Activated CD4-positive, alpha-beta T cell treated with anti-CD3 and anti-CD28 coated beads for 36 hours (primary cell): Measurements from ENCODE around the gene IL20RB. TPM values are rescaled to one million over a fixed set of nuclear protein-coding genes. Genes with fewer than 3 reads are reported as not detected.

Source experiments
- ATAC-seq: fragments of 200-7000 bp; cut with Tn5 transposase; one replicate; pipeline ENCODE4 v1.10.0; 2021; ENCODE audit warnings: mild to moderate bottlenecking, moderate library complexity
- CTCF ChIA-PET: fragments of 350-600 bp; sonication (Branson Sonifier 250); formaldehyde crosslinking; loops from one replicate; lab custom pipeline; 2021; ENCODE audit warnings: antibody characterized with exemption; lab: Charles Lee
- POLR2A ChIA-PET: fragments of 350-600 bp; sonication (Branson Sonifier 250); formaldehyde crosslinking; loops from one replicate; lab custom pipeline; 2021; ENCODE audit warnings: antibody characterized with exemption, inconsistent platforms; lab: Charles Lee
- DNase-seq: peaks from one replicate; pipeline ENCODE4 v3.0.0-alpha.2; 2020
- H3K27ac Mint-ChIP-seq: one replicate; pipeline ENCODE4 v1.8.0; 2021; ENCODE audit warnings: mixed read lengths
- H3K27me3 Mint-ChIP-seq: one replicate; pipeline ENCODE4 v1.8.0; 2021; ENCODE audit warnings: mixed read lengths
- H3K36me3 Mint-ChIP-seq: one replicate; pipeline ENCODE4 v1.8.0; 2021; ENCODE audit warnings: low read depth, mixed read lengths
- H3K4me1 Mint-ChIP-seq: one replicate; pipeline ENCODE4 v1.8.0; 2021; ENCODE audit warnings: mixed read lengths
- H3K4me3 Mint-ChIP-seq: one replicate; pipeline ENCODE4 v1.8.0; 2021; ENCODE audit warnings: mild to moderate bottlenecking, moderate library complexity, mixed read lengths
- H3K9me3 Mint-ChIP-seq: one replicate; pipeline ENCODE4 v1.8.0; 2021; ENCODE audit warnings: low read depth, mixed read lengths
- intact Hi-C, 2 experiments: fragments of 100-400 bp; cut with DNase I in 1 of 2; cut with micrococcal nuclease in 1 of 2; formaldehyde crosslinking; loops; one replicate each; pipeline versions ENCODE4 v1.14.2 to v1.15.1; 2022 to 2024; cut with DNase I, micrococcal nuclease
- total RNA-seq, 2 experiments: library from RNA; stranded (reverse); gene quantifications; one replicate each; pipeline ENCODE4 v1.2.3, GENCODE V29; 2021

IL20RB gene
- total RNA-seq, 2 experiments from 2014 or later = 0.93 to 1.1 TPM

GRCh38 chr3:137039570-137039969, 81.8 kb downstream of the IL20RB start:
- DNase-seq = no peak

GRCh38 chr3:137041251-137041650, 83.5 kb downstream of the IL20RB start:
- POLR2A ChIA-PET = no interaction called here
- Mint-ChIP-seq H3K9me3 (no peaks in the 10 kb centered on the region), H3K27ac (no peak overlapping the region), H3K36me3 (no peaks in the 10 kb centered on the region), H3K27me3 (no peaks in the 10 kb centered on the region), H3K4me3 (no peak overlapping the region), H3K4me1 (no peaks in the 10 kb centered on the region)
- no peak for DNase-seq
- intact Hi-C loops = no loop called here
- CTCF ChIA-PET = interaction anchor here (1.5 to 2.6 kb wide), 2 partner anchors 8 to 906 kb away, joined by 3 to 19 read pairs; no protein-coding TSS in a partner anchor
- no peak for ATAC-seq

More at GRCh38 chr3:137039570-137039969, 81.8 kb downstream of the IL20RB start:
- H3K9me3 Mint-ChIP-seq = no peaks in the 10 kb centered on the region
- intact Hi-C loops = no loop called here
- CTCF ChIA-PET = interaction anchor here (0.6 kb wide), 1 partner anchor 9 kb away, joined by 3 read pairs; no protein-coding TSS in a partner anchor
- no peaks in the 10 kb centered on the region for H3K4me1 Mint-ChIP-seq
- POLR2A ChIA-PET = no interaction called here
- no peak for ATAC-seq
- H3K27ac Mint-ChIP-seq = no peak overlapping the region
- no peak overlapping the region for H3K4me3 Mint-ChIP-seq
- H3K36me3 Mint-ChIP-seq = no peaks in the 10 kb centered on the region
- H3K27me3 Mint-ChIP-seq = peaks cover 4% of the 10 kb centered on the region

- no peaks in the 10 kb centered on the region for H3K27me3 Mint-ChIP-seq
- intact Hi-C loops = no loop called here
- H3K4me3 Mint-ChIP-seq = no peak overlapping the region
- H3K36me3 Mint-ChIP-seq = no peaks in the 10 kb centered on the region
- H3K27ac Mint-ChIP-seq = no peak overlapping the region
- DNase-seq = no peak
- CTCF ChIA-PET = interaction anchor here (1.5 to 2.6 kb wide), 2 partner anchors 9 to 906 kb away, joined by 3 to 19 read pairs; no protein-coding TSS in a partner anchor
- no peaks in the 10 kb centered on the region for H3K9me3 Mint-ChIP-seq
- no peaks in the 10 kb centered on the region for H3K4me1 Mint-ChIP-seq
- POLR2A ChIA-PET = no interaction called here
- no peak for ATAC-seq
These were observed 83.9 kb downstream of the IL20RB start for GRCh38 chr3:137041686-137042085.

GRCh38 chr3:137046747-137047146, 89.0 kb downstream of the IL20RB start:
- Mint-ChIP-seq H3K27me3 (peaks cover 3% of the 10 kb centered on the region), H3K4me3 (no peak overlapping the region), H3K36me3 (no peaks in the 10 kb centered on the region), H3K4me1 (no peaks in the 10 kb centered on the region), H3K27ac (no peak overlapping the region), H3K9me3 (no peaks in the 10 kb centered on the region)
- ChIA-PET POLR2A (no interaction called here), CTCF (interaction anchor here (0.6 kb wide), 1 partner anchor 14 kb away, joined by 3 read pairs; no protein-coding TSS in a partner anchor)
- ATAC-seq (no peak), DNase-seq (no peak)
- intact Hi-C loops = no loop called here

- H3K36me3 Mint-ChIP-seq = no peaks in the 10 kb centered on the region
- intact Hi-C loops = no loop called here
- DNase-seq (no peak), ATAC-seq (no peak)
- ChIA-PET POLR2A (no interaction called here), CTCF (interaction anchor here (0.6 kb wide), 1 partner anchor 14 kb away, joined by 3 read pairs; no protein-coding TSS in a partner anchor)
- H3K4me1 Mint-ChIP-seq = no peaks in the 10 kb centered on the region
- no peak overlapping the region for H3K27ac Mint-ChIP-seq
- no peaks in the 10 kb centered on the region for H3K9me3 Mint-ChIP-seq
- H3K4me3 Mint-ChIP-seq = no peak overlapping the region
- peaks cover 3% of the 10 kb centered on the region for H3K27me3 Mint-ChIP-seq
These were observed 89.5 kb downstream of the IL20RB start for GRCh38 chr3:137047240-137047639.

- intact Hi-C loops = no loop called here
- Mint-ChIP-seq H3K27me3 (peaks cover 3% of the 10 kb centered on the region), H3K4me3 (no peak overlapping the region), H3K9me3 (no peaks in the 10 kb centered on the region), H3K27ac (no peak overlapping the region), H3K4me1 (no peaks in the 10 kb centered on the region), H3K36me3 (no peaks in the 10 kb centered on the region)
- DNase-seq = no peak
- POLR2A ChIA-PET = no interaction called here
- CTCF ChIA-PET = no interaction called here
- ATAC-seq = no peak
These were observed 92.5 kb downstream of the IL20RB start for GRCh38 chr3:137050281-137050680.

GRCh38 chr3:137052298-137052697, 94.5 kb downstream of the IL20RB start:
- Mint-ChIP-seq H3K4me3 (no peak overlapping the region), H3K27ac (no peak overlapping the region), H3K9me3 (no peaks in the 10 kb centered on the region), H3K4me1 (no peaks in the 10 kb centered on the region), H3K27me3 (peaks cover 7% of the 10 kb centered on the region), H3K36me3 (no peaks in the 10 kb centered on the region)
- DNase-seq (no peak), ATAC-seq (no peak)
- CTCF ChIA-PET = interaction anchor here (0.6 to 2.4 kb wide), 2 partner anchors 20 to 23 kb away, joined by 3 to 16 read pairs; no protein-coding TSS in a partner anchor
- intact Hi-C loops = no loop called here
- POLR2A ChIA-PET = no interaction called here

Other genes starting within 250 kb of the IL20RB start
- 10 to 100 TPM; 27.1 to 36.0 TPM for gene STAG1, start 205.6 kb upstream of the IL20RB start, total RNA-seq
- gene SLC35G2, start 138.9 kb upstream of the IL20RB start, total RNA-seq = 1 to 10 TPM; 1.7 to 2.0 TPM
- gene NCK1, start 95.8 kb upstream of the IL20RB start, total RNA-seq = 10 to 100 TPM; 30.4 to 31.9 TPM